HepG2 (cell line): ENCODE measurements around the gene EFNA2. TPM values are rescaled to one million over a fixed set of nuclear protein-coding genes. Genes with fewer than 3 reads are reported as not detected.

Source experiments
- CBX2 ChIP-seq, 2 experiments: fragments of 200-600 bp in 1 of 2; sonication (generic); formaldehyde crosslinking in 1 of 2; IDR thresholded peaks; 2 replicates each; pipeline versions ENCODE4 v1.7.0 to v1.8.1; 2018 to 2022; ENCODE audit warnings: low read depth in 2 of 2, low read length in 1 of 2, mild to moderate bottlenecking in 1 of 2, missing genetic modification reagents in 1 of 2
- GLI4 ChIP-seq: sonication (generic); formaldehyde crosslinking; IDR thresholded peaks from 2 replicates; pipeline ENCODE4 v1.5.1; 2020; ENCODE audit warnings: missing genetic modification reagents, mild to moderate bottlenecking, moderate library complexity, borderline replicate concordance
- JARID2 ChIP-seq: sonication (generic); formaldehyde crosslinking; IDR thresholded peaks from 2 replicates; pipeline ENCODE4 v1.8.1; 2023; ENCODE audit warnings: missing genetic modification reagents, inconsistent platforms; ENCODE audit not compliant: insufficient replicate concordance
- MAFG ChIP-seq: sonication (generic); formaldehyde crosslinking; IDR thresholded peaks from 2 replicates; pipeline ENCODE4 v1.5.1; 2020; ENCODE audit warnings: mild to moderate bottlenecking, missing genetic modification reagents
- MAFK ChIP-seq, 2 experiments: IDR thresholded peaks in 1 of 2; conservative IDR thresholded peaks in 1 of 2; 2 replicates each; pipeline ENCODE4 v1.6.1; 2011; ENCODE audit warnings: improper control_type of control experiment in 2 of 2, low read length in 2 of 2
- MNT ChIP-seq: fragments of 450-650 bp; IDR thresholded peaks from 2 replicates; pipeline ENCODE4 v1.6.1; 2016
- NPAS2 ChIP-seq: sonication (generic); formaldehyde crosslinking; IDR thresholded peaks from 2 replicates; pipeline ENCODE4 v1.8.0; 2022; ENCODE audit warnings: mild to moderate bottlenecking, missing genetic modification reagents, borderline replicate concordance
- NR3C1 ChIP-seq: sonication (generic); formaldehyde crosslinking; IDR thresholded peaks from 2 replicates; pipeline ENCODE4 v1.4.0; 2020; ENCODE audit warnings: missing genetic modification reagents
- POLR2A ChIP-seq, 2 experiments: IDR thresholded peaks; 2 replicates each; pipeline ENCODE4 v1.6.1; 2011; ENCODE audit warnings: low read depth in 2 of 2, low read length in 2 of 2, mild to moderate bottlenecking in 1 of 2, moderate library complexity in 1 of 2; ENCODE audit not compliant: insufficient read depth in 1 of 2
- REL ChIP-seq: sonication (generic); formaldehyde crosslinking; conservative IDR thresholded peaks from 2 replicates; pipeline ENCODE4 v1.8.0; 2022; ENCODE audit warnings: mild to moderate bottlenecking, missing genetic modification reagents, moderate library complexity
- RFX1 ChIP-seq: fragments of 450-650 bp; IDR thresholded peaks from 2 replicates; pipeline ENCODE4 v1.6.1; 2017
- RFX5 ChIP-seq: IDR thresholded peaks from 2 replicates; pipeline ENCODE4 v1.6.1; 2011; ENCODE audit warnings: low read depth, low read length, improper control_type of control experiment
- SNAI1 ChIP-seq: sonication (generic); formaldehyde crosslinking; IDR thresholded peaks from 2 replicates; pipeline ENCODE4 v1.5.0; 2020; ENCODE audit warnings: mild to moderate bottlenecking, missing genetic modification reagents, borderline replicate concordance
- ZC3H13 ChIP-seq: sonication (generic); formaldehyde crosslinking; IDR thresholded peaks from 2 replicates; pipeline ENCODE4 v1.8.1; 2023; ENCODE audit warnings: mild to moderate bottlenecking, missing genetic modification reagents, moderate library complexity
- ZNF281 ChIP-seq: sonication (generic); formaldehyde crosslinking; IDR thresholded peaks from 2 replicates; pipeline ENCODE4 v1.4.0; 2020; ENCODE audit warnings: missing genetic modification reagents, borderline replicate concordance
- ZNF530 ChIP-seq: sonication (generic); formaldehyde crosslinking; IDR thresholded peaks from 2 replicates; pipeline ENCODE4 v1.5.0; 2020; ENCODE audit warnings: low read depth, mild to moderate bottlenecking, missing genetic modification reagents
- ZNF572 ChIP-seq: sonication (generic); formaldehyde crosslinking; IDR thresholded peaks from 2 replicates; pipeline ENCODE4 v1.5.1; 2020; ENCODE audit warnings: mild to moderate bottlenecking, missing genetic modification reagents
- ZNF883 ChIP-seq: sonication (generic); formaldehyde crosslinking; IDR thresholded peaks from 2 replicates; pipeline ENCODE4 v1.5.1; 2020; ENCODE audit warnings: mild to moderate bottlenecking, missing genetic modification reagents; ENCODE audit errors: not compliant biosample characterization
- polyA plus RNA-seq, 8 experiments: library from polyadenylated mRNA; depleted of rRNA in 3 of 8; stranded (reverse) in 7 of 8; unstranded in 1 of 8; fragments of >200 nt; fragmentation: Illumina TruSeq in 4 of 8; extraction: Trizol in 4 of 8; gene quantifications; 2 replicates each; pipeline versions ENCODE4 v1.2.1 to v1.2.3, GENCODE V29; 2011 to 2016; ENCODE audit warnings: low read depth in 4 of 8, missing spikeins in 1 of 8, mixed read lengths in 1 of 8; ENCODE audit not compliant: insufficient read depth in 1 of 8
- total RNA-seq, 5 experiments: library from RNA; depleted of rRNA; stranded (reverse); fragments of >200 nt; fragmentation: Illumina TruSeq; extraction: Trizol; gene quantifications; 2 replicates each; pipeline ENCODE4 v1.2.3, GENCODE V29; 2016; ENCODE audit warnings: low read depth in 1 of 5
- TF ChIP-seq, protein P1 (sequence below): sonication (generic); formaldehyde crosslinking; IDR thresholded peaks from 2 replicates; pipeline ENCODE4 v1.5.0; 2020; ENCODE audit warnings: mild to moderate bottlenecking, missing genetic modification reagents
- TF ChIP-seq, protein P2 (sequence below), 2 experiments: sonication (generic) in 1 of 2; formaldehyde crosslinking in 1 of 2; IDR thresholded peaks; 2 replicates each; pipeline versions ENCODE4 v1.5.1 to v1.6.1; 2011 to 2020; ENCODE audit warnings: borderline replicate concordance in 1 of 2, low read depth in 1 of 2, low read length in 1 of 2, mild to moderate bottlenecking in 1 of 2, missing genetic modification reagents in 1 of 2, moderate library complexity in 1 of 2

Gene EFNA2
- total and polyA plus RNA-seq, 2 of the 13 experiments (the other 11 are each of a cell fraction or from before 2014, with no cell fraction given) = 6.0 to 9.9 TPM

- TF ChIP-seq JARID2 (CRISPR knock-in tag) (peak; percentile 73), SNAI1 (CRISPR knock-in tag) (no peak), MAFK (conservative IDR thresholded peaks at IDR 0.05 in 1 of 2, IDR thresholded peaks at IDR 0.05 in 1 of 2; ENCODE audit: low read length in 2 of 2) (no peak), MNT (no peak), RFX5 (no peak), ZC3H13 (CRISPR knock-in tag) (peak; percentile 35; the same call in 1 of the 2 replicates), ZNF572 (CRISPR knock-in tag) (no peak), POLR2A (IDR thresholded peaks at IDR 0.05; ENCODE audit: insufficient read depth in 1 of 2, low read depth in 2 of 2, low read length in 2 of 2) (peak in 1 of 2 experiments; percentile 8; a peak in 1 of 4 replicates), GLI4 (CRISPR knock-in tag) (no peak), NR3C1 (CRISPR knock-in tag) (no peak), ZNF883 (CRISPR knock-in tag) (no peak), ZNF281 (CRISPR knock-in tag) (no peak), NPAS2 (CRISPR knock-in tag) (no peak), RFX1 (no peak), ZNF530 (no peak), REL (CRISPR knock-in tag) (no peak), MAFG (CRISPR knock-in tag) (no peak), CBX2 (IDR thresholded peaks at IDR 0.05; ENCODE audit: low read depth, low read length) (no peak), CBX2 (CRISPR knock-in tag; IDR thresholded peaks at IDR 0.05; ENCODE audit: low read depth) (no peak)
- TF ChIP-seq, protein P1, sequence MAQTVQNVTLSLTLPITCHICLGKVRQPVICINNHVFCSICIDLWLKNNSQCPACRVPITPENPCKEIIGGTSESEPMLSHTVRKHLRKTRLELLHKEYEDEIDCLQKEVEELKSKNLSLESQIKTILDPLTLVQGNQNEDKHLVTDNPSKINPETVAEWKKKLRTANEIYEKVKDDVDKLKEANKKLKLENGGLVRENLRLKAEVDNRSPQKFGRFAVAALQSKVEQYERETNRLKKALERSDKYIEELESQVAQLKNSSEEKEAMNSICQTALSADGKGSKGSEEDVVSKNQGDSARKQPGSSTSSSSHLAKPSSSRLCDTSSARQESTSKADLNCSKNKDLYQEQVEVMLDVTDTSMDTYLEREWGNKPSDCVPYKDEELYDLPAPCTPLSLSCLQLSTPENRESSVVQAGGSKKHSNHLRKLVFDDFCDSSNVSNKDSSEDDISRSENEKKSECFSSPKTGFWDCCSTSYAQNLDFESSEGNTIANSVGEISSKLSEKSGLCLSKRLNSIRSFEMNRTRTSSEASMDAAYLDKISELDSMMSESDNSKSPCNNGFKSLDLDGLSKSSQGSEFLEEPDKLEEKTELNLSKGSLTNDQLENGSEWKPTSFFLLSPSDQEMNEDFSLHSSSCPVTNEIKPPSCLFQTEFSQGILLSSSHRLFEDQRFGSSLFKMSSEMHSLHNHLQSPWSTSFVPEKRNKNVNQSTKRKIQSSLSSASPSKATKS = no peak
- TF ChIP-seq, protein P2, sequence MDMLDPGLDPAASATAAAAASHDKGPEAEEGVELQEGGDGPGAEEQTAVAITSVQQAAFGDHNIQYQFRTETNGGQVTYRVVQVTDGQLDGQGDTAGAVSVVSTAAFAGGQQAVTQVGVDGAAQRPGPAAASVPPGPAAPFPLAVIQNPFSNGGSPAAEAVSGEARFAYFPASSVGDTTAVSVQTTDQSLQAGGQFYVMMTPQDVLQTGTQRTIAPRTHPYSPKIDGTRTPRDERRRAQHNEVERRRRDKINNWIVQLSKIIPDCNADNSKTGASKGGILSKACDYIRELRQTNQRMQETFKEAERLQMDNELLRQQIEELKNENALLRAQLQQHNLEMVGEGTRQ (IDR thresholded peaks at IDR 0.05; ENCODE audit: low read depth, low read length) = no peak
- TF ChIP-seq, protein P2 (CRISPR knock-in tag; IDR thresholded peaks at IDR 0.05; ENCODE audit: borderline replicate concordance) = no peak
Measured at GRCh38 chr19:1279782-1280341, 5.8 kb upstream of the EFNA2 start (continued).
